ENCODE data around the gene NDUFS7.

DNA sequence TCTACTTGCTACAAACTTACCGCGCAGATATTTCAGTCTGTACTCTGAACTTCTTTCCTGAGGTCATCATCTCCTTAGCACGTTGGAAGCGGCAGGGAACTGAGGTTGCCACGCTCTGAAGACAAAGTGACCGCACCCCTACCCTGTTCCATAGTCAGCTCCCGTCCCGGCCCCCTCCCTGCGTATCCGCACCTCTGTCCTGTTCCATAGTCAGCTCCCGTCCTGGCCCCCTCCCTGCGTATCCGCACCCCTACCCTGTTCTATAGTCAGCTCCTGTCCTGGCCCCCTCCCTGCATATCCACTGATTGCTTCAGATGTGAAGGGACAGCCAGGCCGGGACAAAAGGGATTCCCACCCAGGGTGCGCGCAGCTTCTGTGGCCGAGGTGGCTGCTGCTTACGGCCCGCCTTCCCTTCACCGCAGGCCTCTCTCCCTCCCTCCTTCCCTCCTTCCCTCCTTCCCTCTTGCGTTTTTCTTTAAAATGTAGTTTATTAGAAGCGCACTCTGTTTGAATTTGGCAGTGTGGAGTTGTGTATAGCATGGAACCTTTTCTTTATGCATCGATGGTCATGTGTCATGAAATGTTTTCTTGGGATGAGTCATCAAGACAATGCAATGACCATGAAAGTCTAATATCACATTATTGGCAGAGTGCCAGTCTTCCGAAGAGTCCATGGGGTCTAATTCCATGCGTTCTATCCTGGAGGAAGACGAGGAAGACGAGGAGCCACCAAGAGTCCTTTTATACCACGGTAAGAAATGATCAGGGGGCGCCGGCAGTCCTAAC is 21.9 kb upstream of the NDUFS7 start:
- no peak for TF ChIP-seq POLR2A (IDR thresholded peaks at IDR 0.05)
- TF ChIP-seq, protein P1, sequence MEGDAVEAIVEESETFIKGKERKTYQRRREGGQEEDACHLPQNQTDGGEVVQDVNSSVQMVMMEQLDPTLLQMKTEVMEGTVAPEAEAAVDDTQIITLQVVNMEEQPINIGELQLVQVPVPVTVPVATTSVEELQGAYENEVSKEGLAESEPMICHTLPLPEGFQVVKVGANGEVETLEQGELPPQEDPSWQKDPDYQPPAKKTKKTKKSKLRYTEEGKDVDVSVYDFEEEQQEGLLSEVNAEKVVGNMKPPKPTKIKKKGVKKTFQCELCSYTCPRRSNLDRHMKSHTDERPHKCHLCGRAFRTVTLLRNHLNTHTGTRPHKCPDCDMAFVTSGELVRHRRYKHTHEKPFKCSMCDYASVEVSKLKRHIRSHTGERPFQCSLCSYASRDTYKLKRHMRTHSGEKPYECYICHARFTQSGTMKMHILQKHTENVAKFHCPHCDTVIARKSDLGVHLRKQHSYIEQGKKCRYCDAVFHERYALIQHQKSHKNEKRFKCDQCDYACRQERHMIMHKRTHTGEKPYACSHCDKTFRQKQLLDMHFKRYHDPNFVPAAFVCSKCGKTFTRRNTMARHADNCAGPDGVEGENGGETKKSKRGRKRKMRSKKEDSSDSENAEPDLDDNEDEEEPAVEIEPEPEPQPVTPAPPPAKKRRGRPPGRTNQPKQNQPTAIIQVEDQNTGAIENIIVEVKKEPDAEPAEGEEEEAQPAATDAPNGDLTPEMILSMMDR (IDR thresholded peaks at IDR 0.05): no peak
